ENCODE data around the gene DDI2. TPM values are rescaled to one million over a fixed set of nuclear protein-coding genes. Genes with fewer than 3 reads are reported as not detected.
"Not testable (repeated sequence)": the region's sequence is repeated elsewhere in the genome, so short reads cannot be mapped to it uniquely, and the experiment has no call there.

Gene DDI2
- total RNA-seq, 2 experiments from 2014 or later, result 23.5 to 40.8 TPM

DNA sequence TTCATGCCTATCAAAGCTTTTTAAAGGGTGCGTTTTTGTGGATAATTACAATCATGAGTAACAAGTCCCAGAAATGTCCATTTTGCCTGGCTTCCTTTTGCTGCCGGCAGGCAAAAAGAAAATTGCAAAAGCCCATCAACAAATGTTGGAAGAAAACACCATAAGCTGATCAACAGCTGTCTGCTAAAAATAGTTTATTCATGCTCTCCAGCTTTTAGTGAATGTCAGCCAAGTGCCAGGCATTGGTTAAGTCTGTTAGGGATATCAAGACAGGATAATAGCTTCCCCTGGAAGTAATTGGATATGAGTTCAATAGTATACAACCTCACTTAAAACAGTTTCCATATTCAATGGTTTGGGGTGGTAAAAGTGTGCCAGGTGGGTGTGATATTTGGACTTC lies 18.8 kb upstream of the DDI2 start:
- H2AFZ ChIP-seq (ENCODE audit: low read length), result no peak overlapping the region
- CTCF ChIA-PET (ENCODE audit: unreplicated experiment), result interaction anchor here (0.6 kb wide), 1 partner anchor 26 kb away, joined by 3 read pairs; no protein-coding TSS in a partner anchor
- H3K27ac ChIP-seq (ENCODE audit: low read depth, low read length, poor library complexity, severe bottlenecking), result no peak overlapping the region
- no peaks in the 10 kb centered on the region for H3K9me3 ChIP-seq (ENCODE audit: low read length)
- intact Hi-C loops (cut with micrococcal nuclease; ENCODE audit: unreplicated experiment), result no loop called here
- TF ChIP-seq EZH2phosphoT487 (IDR thresholded peaks at IDR 0.05; ENCODE audit: borderline replicate concordance, low read depth, low read length), result no peak
- TF ChIP-seq, protein P1, sequence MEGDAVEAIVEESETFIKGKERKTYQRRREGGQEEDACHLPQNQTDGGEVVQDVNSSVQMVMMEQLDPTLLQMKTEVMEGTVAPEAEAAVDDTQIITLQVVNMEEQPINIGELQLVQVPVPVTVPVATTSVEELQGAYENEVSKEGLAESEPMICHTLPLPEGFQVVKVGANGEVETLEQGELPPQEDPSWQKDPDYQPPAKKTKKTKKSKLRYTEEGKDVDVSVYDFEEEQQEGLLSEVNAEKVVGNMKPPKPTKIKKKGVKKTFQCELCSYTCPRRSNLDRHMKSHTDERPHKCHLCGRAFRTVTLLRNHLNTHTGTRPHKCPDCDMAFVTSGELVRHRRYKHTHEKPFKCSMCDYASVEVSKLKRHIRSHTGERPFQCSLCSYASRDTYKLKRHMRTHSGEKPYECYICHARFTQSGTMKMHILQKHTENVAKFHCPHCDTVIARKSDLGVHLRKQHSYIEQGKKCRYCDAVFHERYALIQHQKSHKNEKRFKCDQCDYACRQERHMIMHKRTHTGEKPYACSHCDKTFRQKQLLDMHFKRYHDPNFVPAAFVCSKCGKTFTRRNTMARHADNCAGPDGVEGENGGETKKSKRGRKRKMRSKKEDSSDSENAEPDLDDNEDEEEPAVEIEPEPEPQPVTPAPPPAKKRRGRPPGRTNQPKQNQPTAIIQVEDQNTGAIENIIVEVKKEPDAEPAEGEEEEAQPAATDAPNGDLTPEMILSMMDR (conservative IDR thresholded peaks at IDR 0.05; ENCODE audit: low read length), result no peak
- no peaks in the 10 kb centered on the region for H3K36me3 ChIP-seq (ENCODE audit: insufficient read depth, low read length)
- no peak overlapping the region for H3K4me2 ChIP-seq (ENCODE audit: low read length)
- peaks cover 5% of the 10 kb centered on the region for H3K4me1 ChIP-seq (ENCODE audit: insufficient read depth, low read length, poor library complexity, severe bottlenecking)
- BruUV-seq (replicated peaks), result no TSS peak
- no peaks in the 10 kb centered on the region for H4K20me1 ChIP-seq (ENCODE audit: insufficient read depth, low read length)
- no peaks in the 10 kb centered on the region for H3K79me2 ChIP-seq (ENCODE audit: insufficient read depth, low read depth, low read length)
- H3K4me3 ChIP-seq (ENCODE audit: low read depth, low read length, poor library complexity, severe bottlenecking), result no peak overlapping the region
- no peak for DNase-seq (ENCODE audit: low spot score)
- H3K9me2 ChIP-seq (ENCODE audit: insufficient read depth, low read length), result no peaks in the 10 kb centered on the region
- POLR2A ChIA-PET, result interaction anchor here (0.5 kb wide), 1 partner anchor 243 kb away, joined by 4 read pairs; no protein-coding TSS in a partner anchor

DNA sequence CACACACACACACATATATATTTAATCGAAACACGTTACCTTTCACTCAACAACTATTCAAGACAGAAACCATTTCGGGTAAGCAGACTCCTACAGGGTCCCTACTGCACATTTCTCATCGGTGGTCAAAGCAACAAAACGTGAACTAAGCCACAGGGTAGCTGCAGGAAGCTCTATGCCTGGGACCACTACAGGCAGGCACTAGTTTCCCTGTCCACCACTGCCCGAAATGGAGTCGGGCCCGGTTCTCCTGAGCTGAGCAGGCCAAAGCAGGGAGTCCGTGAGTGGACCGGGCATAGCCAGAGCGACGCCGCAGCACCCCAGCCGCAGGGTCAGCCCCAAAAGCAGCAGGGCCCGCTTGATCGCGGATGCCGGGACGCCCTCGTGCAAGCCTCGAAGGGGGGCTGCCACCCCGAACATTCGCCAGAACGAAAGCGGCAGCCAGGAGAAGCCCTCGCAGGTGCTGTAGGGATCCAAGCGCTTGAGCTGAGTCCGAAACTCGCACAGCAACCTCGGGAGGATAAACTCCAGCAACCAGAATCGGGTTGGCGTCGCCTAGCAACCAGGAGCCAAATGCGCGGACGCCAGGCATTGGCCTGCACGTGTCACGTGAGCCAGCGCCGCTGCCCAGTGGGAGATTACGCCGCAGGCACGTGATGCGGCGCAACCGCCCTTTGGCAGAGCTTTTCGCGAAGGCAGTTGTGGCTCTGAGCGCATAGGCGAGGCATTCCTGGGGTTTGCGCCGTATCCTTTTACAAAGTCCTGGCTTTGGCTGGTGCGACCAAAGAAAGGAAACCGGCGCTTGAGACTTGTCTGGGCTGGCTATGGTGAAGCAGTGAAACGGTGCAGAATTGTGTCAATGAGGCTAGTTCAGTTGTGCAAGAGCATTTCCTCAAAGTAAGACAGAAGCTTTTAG lies 13.9 kb upstream of the DDI2 start:
- no peaks in the 10 kb centered on the region for H3K36me3 ChIP-seq (ENCODE audit: insufficient read depth, low read length)
- CTCF ChIA-PET (ENCODE audit: unreplicated experiment), result no interaction called here
- POLR2A ChIA-PET, result interaction anchor here (0.6 to 1.0 kb wide), 6 partner anchors 9 to 1969 kb away, joined by 3 to 7 read pairs (median 4); no protein-coding TSS in a partner anchor
- peaks cover 10% of the 10 kb centered on the region for H3K4me1 ChIP-seq (ENCODE audit: insufficient read depth, low read length, poor library complexity, severe bottlenecking)
- H3K9me2 ChIP-seq (ENCODE audit: insufficient read depth, low read length), result no peaks in the 10 kb centered on the region
- BruUV-seq (replicated peaks), result no TSS peak
- peak overlapping the region; percentile 80 for H2AFZ ChIP-seq (ENCODE audit: low read length)
- intact Hi-C loops (cut with micrococcal nuclease; ENCODE audit: unreplicated experiment), result no loop called here
- peak overlapping the region; percentile 60 for H3K4me2 ChIP-seq (ENCODE audit: low read length)
- H3K79me2 ChIP-seq (ENCODE audit: insufficient read depth, low read depth, low read length), result no peaks in the 10 kb centered on the region
- no peaks in the 10 kb centered on the region for H3K9me3 ChIP-seq (ENCODE audit: low read length)
- no peak overlapping the region for H3K27ac ChIP-seq (ENCODE audit: low read depth, low read length, poor library complexity, severe bottlenecking)
- H4K20me1 ChIP-seq (ENCODE audit: insufficient read depth, low read length), result no peaks in the 10 kb centered on the region
- DNase-seq (ENCODE audit: low spot score), result peak; percentile 86
- TF ChIP-seq, protein P1 (conservative IDR thresholded peaks at IDR 0.05; ENCODE audit: low read length), result no peak
- no peak for TF ChIP-seq EZH2phosphoT487 (IDR thresholded peaks at IDR 0.05; ENCODE audit: borderline replicate concordance, low read depth, low read length)
- peak overlapping the region; percentile 68 for H3K4me3 ChIP-seq (ENCODE audit: low read depth, low read length, poor library complexity, severe bottlenecking)

DNA sequence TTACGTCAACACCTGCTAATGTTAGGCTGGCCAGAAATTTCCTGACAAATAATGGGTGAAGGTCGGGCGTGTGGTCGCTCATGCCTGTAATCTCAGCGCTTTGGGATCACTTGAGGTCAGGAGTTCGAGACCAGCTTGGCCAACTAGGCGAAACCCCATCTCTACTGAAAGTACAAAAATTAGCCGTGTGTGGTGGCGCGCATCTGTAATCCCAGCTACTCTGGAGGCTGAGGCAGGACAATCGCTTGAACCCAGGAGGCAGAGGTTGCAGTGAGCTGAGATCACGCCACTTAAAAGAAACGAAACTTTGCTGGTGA lies 13.3 kb upstream of the DDI2 start:
- H2AFZ ChIP-seq (ENCODE audit: low read length), result peak overlapping the region; percentile 80

DNA sequence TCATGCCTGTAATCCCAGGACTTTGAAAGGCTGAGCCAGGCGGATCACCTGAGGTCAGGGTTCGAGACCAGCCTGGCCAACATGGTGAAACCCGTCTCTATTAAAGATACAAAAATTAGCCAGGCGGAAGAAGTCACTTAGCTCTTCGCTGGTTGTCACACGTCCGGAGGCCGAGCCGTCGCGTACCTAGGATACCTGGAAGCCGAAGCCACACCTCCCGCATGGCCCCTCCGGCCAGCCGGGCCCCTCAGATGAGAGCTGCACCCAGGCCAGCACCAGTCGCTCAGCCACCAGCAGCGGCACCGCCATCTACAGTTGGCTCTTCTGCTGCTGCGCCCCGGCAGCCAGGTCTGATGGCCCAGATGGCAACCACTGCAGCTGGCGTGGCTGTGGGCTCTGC lies 12.9 kb upstream of the DDI2 start:
- H3K4me3 ChIP-seq (ENCODE audit: low read depth, low read length, poor library complexity, severe bottlenecking); H2AFZ ChIP-seq (ENCODE audit: low read length); DNase-seq (ENCODE audit: low spot score); H3K36me3 ChIP-seq (ENCODE audit: insufficient read depth, low read length); H3K9me3 ChIP-seq (ENCODE audit: low read length); H4K20me1 ChIP-seq (ENCODE audit: insufficient read depth, low read length); intact Hi-C loops (cut with micrococcal nuclease; ENCODE audit: unreplicated experiment); BruUV-seq (replicated peaks); H3K79me2 ChIP-seq (ENCODE audit: insufficient read depth, low read depth, low read length); H3K9me2 ChIP-seq (ENCODE audit: insufficient read depth, low read length); H3K27ac ChIP-seq (ENCODE audit: low read depth, low read length, poor library complexity, severe bottlenecking); H3K4me2 ChIP-seq (ENCODE audit: low read length); CTCF ChIA-PET (ENCODE audit: unreplicated experiment): not testable (repeated sequence)
- H3K4me1 ChIP-seq (ENCODE audit: insufficient read depth, low read length, poor library complexity, severe bottlenecking), result peaks cover 10% of the 10 kb centered on the region
- POLR2A ChIA-PET, result interaction anchor here (0.6 kb wide), 2 partner anchors 25 to 959 kb away, joined by 3 to 6 read pairs; no protein-coding TSS in a partner anchor

More for the DNA sequence above, 13.3 kb upstream of the DDI2 start:
- BruUV-seq (replicated peaks); H3K9me2 ChIP-seq (ENCODE audit: insufficient read depth, low read length); H3K9me3 ChIP-seq (ENCODE audit: low read length); H4K20me1 ChIP-seq (ENCODE audit: insufficient read depth, low read length); DNase-seq (ENCODE audit: low spot score); intact Hi-C loops (cut with micrococcal nuclease; ENCODE audit: unreplicated experiment); H3K79me2 ChIP-seq (ENCODE audit: insufficient read depth, low read depth, low read length); H3K36me3 ChIP-seq (ENCODE audit: insufficient read depth, low read length); H3K27ac ChIP-seq (ENCODE audit: low read depth, low read length, poor library complexity, severe bottlenecking); CTCF ChIA-PET (ENCODE audit: unreplicated experiment): not testable (repeated sequence)
- Histone ChIP-seq H3K4me1 (ENCODE audit: insufficient read depth, low read length, poor library complexity, severe bottlenecking) (peaks cover 10% of the 10 kb centered on the region), H3K4me3 (ENCODE audit: low read depth, low read length, poor library complexity, severe bottlenecking) (peak overlapping the region; percentile 68), H3K4me2 (ENCODE audit: low read length) (peak overlapping the region; percentile 60; the same call in 1 of the 2 replicates)
- POLR2A ChIA-PET, result interaction anchor here (1.0 kb wide), 1 partner anchor 13 kb away, joined by 3 read pairs; no protein-coding TSS in a partner anchor
